NCI-H1048 (cell line): ENCODE data around the gene CLCN7.

Source experiments
- DNase-seq: peaks from one replicate; lab custom pipeline; 2025; lab: John Stamatoyannopoulos, UW

Gene CLCN7

GRCh38 chr16:1502092-1503004 is 27.5 kb upstream of the CLCN7 start:
- no peak for DNase-seq

GRCh38 chr16:1501630-1502029 is 26.8 kb upstream of the CLCN7 start:
- no peak for DNase-seq

- DNase-seq: no peak
These were observed 25.8 kb upstream of the CLCN7 start for GRCh38 chr16:1500465-1501150.

GRCh38 chr16:1499756-1500464 is 25.1 kb upstream of the CLCN7 start:
- no peak for DNase-seq

GRCh38 chr16:1498899-1499676 is 24.3 kb upstream of the CLCN7 start:
- no peak for DNase-seq

GRCh38 chr16:1497014-1497598 is 22.3 kb upstream of the CLCN7 start:
- no peak for DNase-seq

GRCh38 chr16:1496464-1496863 is 21.6 kb upstream of the CLCN7 start:
- no peak for DNase-seq

- no peak for DNase-seq
These were observed 21.0 kb upstream of the CLCN7 start for GRCh38 chr16:1495889-1496262.

- DNase-seq: no peak
These were observed 20.5 kb upstream of the CLCN7 start for GRCh38 chr16:1495211-1495888.

- no peak for DNase-seq
These were observed 19.9 kb upstream of the CLCN7 start for GRCh38 chr16:1494711-1495110.

- DNase-seq: no peak
These were observed 19.4 kb upstream of the CLCN7 start for GRCh38 chr16:1494129-1494640.

GRCh38 chr16:1493746-1494094 is 18.9 kb upstream of the CLCN7 start:
- no peak for DNase-seq

GRCh38 chr16:1492923-1493745 is 18.3 kb upstream of the CLCN7 start, which contains the start of gene TELO2:
TSS of gene TELO2 (plus strand) at chr16:1493360. CDS start at chr16:1494282, 922 bp downstream.
- peak; percentile 44 for DNase-seq

GRCh38 chr16:1492082-1492922 is 17.5 kb upstream of the CLCN7 start:
- DNase-seq: no peak

GRCh38 chr16:1491327-1491726 is 16.5 kb upstream of the CLCN7 start:
- DNase-seq: no peak

- no peak for DNase-seq
These were observed 14.2 kb upstream of the CLCN7 start for GRCh38 chr16:1489077-1489476.

GRCh38 chr16:1488619-1489018 is 13.8 kb upstream of the CLCN7 start, which contains the start of gene PTX4:
TSS of gene PTX4 (minus strand) at chr16:1488944. CDS start at chr16:1488909, 35 bp downstream.
- no peak for DNase-seq

GRCh38 chr16:1488054-1488601 is 13.3 kb upstream of the CLCN7 start:
- DNase-seq: no peak
